WERI-Rb-1 (cell line): ENCODE results near the gene ENOX1.

Source experiments
- DNase-seq: peaks from one replicate; pipeline ENCODE4 v3.0.0-alpha.2; 2020
- H3K27ac ChIP-seq: fragments of 250-450 bp; sonication (Bioruptor Pico); 2 replicates; pipeline ENCODE4 v1.5.1; 2020; ENCODE audit warnings: mild to moderate bottlenecking, moderate library complexity
- H3K27me3 ChIP-seq: fragments of 250-450 bp; sonication (Bioruptor Pico); 2 replicates; pipeline ENCODE4 v1.5.1; 2021; ENCODE audit warnings: mild to moderate bottlenecking, low read depth, moderate library complexity; ENCODE audit not compliant: insufficient read depth, severe bottlenecking
- H3K36me3 ChIP-seq: fragments of 250-450 bp; sonication (Bioruptor Pico); 2 replicates; pipeline ENCODE4 v1.5.1; 2020; ENCODE audit warnings: mild to moderate bottlenecking, moderate library complexity
- H3K4me3 ChIP-seq: 2 replicates; pipeline ENCODE4 v1.5.1; 2011; ENCODE audit warnings: low read depth, mild to moderate bottlenecking, control low read depth, low read length
- H3K9me3 ChIP-seq: fragments of 250-450 bp; sonication (Bioruptor Pico); 2 replicates; pipeline ENCODE4 v1.5.1; 2021; ENCODE audit warnings: mild to moderate bottlenecking, moderate library complexity; ENCODE audit not compliant: severe bottlenecking
- TF ChIP-seq, protein P1 (sequence below): IDR thresholded peaks from 2 replicates; pipeline ENCODE4 v1.5.1; 2011; ENCODE audit warnings: low read depth, mild to moderate bottlenecking, control low read depth, inconsistent platforms, low read length

Gene ENOX1

DNA sequence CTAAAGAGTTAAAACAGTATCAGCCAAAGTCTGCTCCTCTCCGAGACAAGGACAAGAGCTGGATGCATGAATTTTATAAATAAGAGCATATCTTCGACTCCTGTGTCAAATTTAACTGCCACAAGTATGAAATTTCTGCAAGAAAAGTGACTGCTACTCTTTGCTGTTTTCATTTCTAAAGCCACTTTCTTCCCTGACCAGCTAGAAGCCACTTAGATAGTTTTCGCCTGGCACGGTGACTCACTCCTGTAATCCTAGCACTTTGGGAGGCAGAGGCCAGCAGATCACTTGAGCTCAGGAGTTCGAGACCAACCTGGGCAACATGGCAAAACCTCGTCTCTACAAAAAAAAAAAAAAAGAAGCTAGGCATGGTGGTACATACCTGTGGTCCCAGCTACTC is 61.3 kb downstream of the ENOX1 start:
- no peak overlapping the region for H3K4me3 ChIP-seq
- no peaks in the 10 kb centered on the region for H3K36me3 ChIP-seq
- TF ChIP-seq, protein P1, sequence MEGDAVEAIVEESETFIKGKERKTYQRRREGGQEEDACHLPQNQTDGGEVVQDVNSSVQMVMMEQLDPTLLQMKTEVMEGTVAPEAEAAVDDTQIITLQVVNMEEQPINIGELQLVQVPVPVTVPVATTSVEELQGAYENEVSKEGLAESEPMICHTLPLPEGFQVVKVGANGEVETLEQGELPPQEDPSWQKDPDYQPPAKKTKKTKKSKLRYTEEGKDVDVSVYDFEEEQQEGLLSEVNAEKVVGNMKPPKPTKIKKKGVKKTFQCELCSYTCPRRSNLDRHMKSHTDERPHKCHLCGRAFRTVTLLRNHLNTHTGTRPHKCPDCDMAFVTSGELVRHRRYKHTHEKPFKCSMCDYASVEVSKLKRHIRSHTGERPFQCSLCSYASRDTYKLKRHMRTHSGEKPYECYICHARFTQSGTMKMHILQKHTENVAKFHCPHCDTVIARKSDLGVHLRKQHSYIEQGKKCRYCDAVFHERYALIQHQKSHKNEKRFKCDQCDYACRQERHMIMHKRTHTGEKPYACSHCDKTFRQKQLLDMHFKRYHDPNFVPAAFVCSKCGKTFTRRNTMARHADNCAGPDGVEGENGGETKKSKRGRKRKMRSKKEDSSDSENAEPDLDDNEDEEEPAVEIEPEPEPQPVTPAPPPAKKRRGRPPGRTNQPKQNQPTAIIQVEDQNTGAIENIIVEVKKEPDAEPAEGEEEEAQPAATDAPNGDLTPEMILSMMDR: no peak
- no peak overlapping the region for H3K27ac ChIP-seq
- H3K9me3 ChIP-seq: no peaks in the 10 kb centered on the region
- H3K27me3 ChIP-seq: no peaks in the 10 kb centered on the region
- no peak for DNase-seq

DNA sequence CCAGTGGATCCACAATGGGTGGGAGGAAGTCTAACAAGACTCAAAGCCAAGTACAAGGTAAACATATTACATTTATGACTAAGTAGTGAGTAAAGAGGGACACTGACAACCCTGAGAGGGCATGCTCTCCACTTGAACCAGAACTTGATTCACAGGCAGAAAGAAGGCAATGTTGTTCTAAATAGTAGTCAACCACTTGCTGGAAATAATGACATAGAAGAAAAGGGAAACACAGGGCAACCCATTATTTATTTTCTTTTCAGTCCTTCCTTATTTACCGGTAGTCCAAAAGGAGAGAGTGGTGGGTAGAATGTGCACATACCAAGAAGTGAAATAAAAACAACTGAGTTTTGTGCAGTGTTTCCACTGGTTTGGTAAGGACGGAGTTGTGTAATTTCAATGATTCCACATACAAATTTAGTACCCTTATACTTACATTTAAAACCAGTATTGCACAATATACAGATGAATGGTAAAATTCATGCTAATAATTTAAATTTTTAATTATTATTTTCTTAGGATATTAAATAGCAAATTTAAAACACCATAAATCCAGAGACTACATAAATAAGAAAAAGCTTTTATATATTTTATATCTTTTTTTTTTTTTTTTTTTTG is 65.9 kb downstream of the ENOX1 start:
- TF ChIP-seq, protein P1: no peak
- Histone ChIP-seq H3K27ac (no peak overlapping the region), H3K36me3 (no peaks in the 10 kb centered on the region), H3K9me3 (no peaks in the 10 kb centered on the region), H3K4me3 (no peak overlapping the region), H3K27me3 (no peaks in the 10 kb centered on the region)
- DNase-seq: no peak

DNA sequence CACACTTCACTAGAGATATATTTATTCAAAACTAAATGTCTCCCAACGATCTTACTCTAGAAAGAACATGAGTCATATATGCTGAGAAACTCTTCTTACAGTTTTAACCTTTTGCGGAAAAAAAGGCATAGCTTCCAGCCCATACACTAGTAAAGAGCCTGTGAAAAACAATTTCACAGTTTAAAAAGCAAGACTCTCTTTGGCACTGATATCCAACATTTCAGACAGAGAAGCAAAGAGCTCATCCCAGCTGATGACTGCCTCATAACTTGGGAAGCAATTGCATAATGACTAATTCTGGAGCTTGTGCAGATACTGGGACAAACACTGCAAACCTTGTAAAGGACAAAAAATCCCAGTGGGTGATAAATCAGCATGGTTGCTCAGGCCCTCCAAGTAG is 88.0 kb downstream of the ENOX1 start:
- Histone ChIP-seq H3K27ac (no peak overlapping the region), H3K9me3 (no peaks in the 10 kb centered on the region), H3K4me3 (no peak overlapping the region), H3K36me3 (no peaks in the 10 kb centered on the region), H3K27me3 (no peaks in the 10 kb centered on the region)
- no peak for DNase-seq
- TF ChIP-seq, protein P1: no peak

DNA sequence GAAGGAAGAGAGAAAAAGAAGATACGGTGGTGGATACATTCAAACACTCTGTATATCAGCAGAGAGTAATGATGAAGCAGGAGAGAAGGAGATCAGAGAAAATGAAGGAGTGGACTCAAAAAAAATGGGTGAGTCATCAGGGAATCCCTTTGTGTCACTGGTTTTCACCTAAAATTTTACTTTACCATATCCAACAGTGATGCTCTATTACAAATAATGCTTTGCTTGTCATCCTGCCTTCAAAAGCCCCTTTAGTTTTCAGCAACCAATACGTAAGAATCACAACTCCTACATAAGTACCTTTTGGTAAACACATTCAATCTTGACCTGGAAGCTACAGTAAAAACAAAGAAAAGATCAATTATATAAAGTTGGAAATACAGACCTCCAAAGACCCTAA is 88.8 kb downstream of the ENOX1 start:
- no peak overlapping the region for H3K4me3 ChIP-seq
- H3K36me3 ChIP-seq: no peaks in the 10 kb centered on the region
- no peak overlapping the region for H3K27ac ChIP-seq
- no peaks in the 10 kb centered on the region for H3K9me3 ChIP-seq
- TF ChIP-seq, protein P1: no peak
- no peak for DNase-seq
- no peaks in the 10 kb centered on the region for H3K27me3 ChIP-seq

DNA sequence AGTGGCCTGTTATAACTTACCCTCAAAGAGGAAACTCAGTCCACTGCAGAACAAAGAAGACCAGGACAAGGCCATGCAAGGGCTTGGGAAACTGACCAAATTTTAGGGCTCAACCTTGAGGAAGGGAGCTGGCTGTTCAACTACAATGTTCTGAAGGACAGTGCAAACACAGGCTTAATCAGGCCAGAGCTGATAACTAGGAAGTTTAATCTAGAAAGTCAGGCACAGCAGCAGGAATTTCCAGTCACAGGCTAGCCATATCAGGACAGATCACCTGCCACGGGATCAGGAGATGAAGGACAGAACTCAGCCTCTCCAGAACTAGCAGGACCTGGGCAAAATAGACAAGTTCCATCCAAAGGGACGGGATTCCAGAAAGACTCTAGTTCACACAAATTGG is 89.4 kb downstream of the ENOX1 start:
- Histone ChIP-seq H3K27ac (no peak overlapping the region), H3K9me3 (no peaks in the 10 kb centered on the region), H3K27me3 (no peaks in the 10 kb centered on the region), H3K4me3 (no peak overlapping the region), H3K36me3 (no peaks in the 10 kb centered on the region)
- no peak for DNase-seq
- TF ChIP-seq, protein P1: no peak

GRCh38 chr13:43694146-43694664 is 92.6 kb downstream of the ENOX1 start:
- Histone ChIP-seq H3K27ac (no peak overlapping the region), H3K36me3 (no peaks in the 10 kb centered on the region), H3K4me3 (no peak overlapping the region), H3K9me3 (no peaks in the 10 kb centered on the region), H3K27me3 (no peaks in the 10 kb centered on the region)
- no peak for DNase-seq
- TF ChIP-seq, protein P1: no peak
